ENCODE data around the gene URAD. TPM values are rescaled to one million over a fixed set of nuclear protein-coding genes. Genes with fewer than 3 reads are reported as not detected.

Gene URAD
- total RNA-seq, 2 donors from 2014 or later, result 26.9 to 40.7 TPM

- Histone ChIP-seq H3K4me3 (peak overlapping the region; percentile 75), H3K27ac (peak overlapping the region; percentile 91), H3K27me3 (peaks cover 34% of the 10 kb centered on the region), H3K9ac (ENCODE audit: low read depth in 2 of 2, low read length in 2 of 2) (peak overlapping the region; percentile 98 to 100), H3K9me3 (no peaks in the 10 kb centered on the region), H3K4me1 (peaks cover 3% of the 10 kb centered on the region), H3K36me3 (no peaks in the 10 kb centered on the region)
- intact Hi-C loops (cut with DNase I), result no loop called here
- no peak for TF ChIP-seq CTCF (IDR thresholded peaks at IDR 0.05)
- peak; percentile 21 for DNase-seq
These were observed 20.0 kb downstream of the URAD start for GRCh38 chr13:27968316-27969081.

DNA sequence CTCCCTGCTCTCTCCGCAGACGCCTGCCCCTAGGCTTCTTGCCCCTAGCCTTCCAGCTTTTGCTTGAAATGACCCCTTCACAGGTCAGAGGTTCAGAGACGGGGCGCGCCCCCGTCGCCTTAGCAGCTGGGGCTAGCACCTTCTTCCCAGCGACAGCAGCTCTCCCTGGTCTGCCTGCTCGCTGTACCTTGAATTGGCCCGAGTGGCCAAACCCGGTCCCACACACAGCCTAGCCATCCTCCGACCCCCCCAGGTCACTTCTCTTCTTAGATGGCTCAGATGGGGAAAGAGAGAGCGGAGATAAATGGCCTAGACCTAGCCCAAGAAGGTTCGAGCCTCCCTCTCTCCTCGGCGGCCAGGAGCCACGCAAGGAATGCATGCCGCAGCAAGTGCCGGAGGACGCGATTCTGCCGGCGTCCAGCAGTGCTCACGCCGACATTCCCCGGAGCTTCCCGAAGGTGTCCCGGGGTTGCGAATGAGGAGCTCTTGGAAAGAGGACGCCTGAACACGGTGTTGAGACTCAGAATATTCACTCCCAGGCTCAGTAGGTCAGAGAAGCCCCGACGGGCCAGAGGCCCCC is 20.7 kb downstream of the URAD start:
- H3K4me3 ChIP-seq, result peak overlapping the region; percentile 75
- DNase-seq, result no peak
- intact Hi-C loops (cut with DNase I), result no loop called here
- no peaks in the 10 kb centered on the region for H3K36me3 ChIP-seq
- no peaks in the 10 kb centered on the region for H3K9me3 ChIP-seq
- peak overlapping the region; percentile 98 to 100 for H3K9ac ChIP-seq (ENCODE audit: low read depth in 2 of 2, low read length in 2 of 2)
- no peak for TF ChIP-seq CTCF (IDR thresholded peaks at IDR 0.05)
- H3K27ac ChIP-seq, result peak overlapping the region; percentile 91
- H3K4me1 ChIP-seq, result peaks cover 3% of the 10 kb centered on the region
- H3K27me3 ChIP-seq, result peaks cover 34% of the 10 kb centered on the region

DNA sequence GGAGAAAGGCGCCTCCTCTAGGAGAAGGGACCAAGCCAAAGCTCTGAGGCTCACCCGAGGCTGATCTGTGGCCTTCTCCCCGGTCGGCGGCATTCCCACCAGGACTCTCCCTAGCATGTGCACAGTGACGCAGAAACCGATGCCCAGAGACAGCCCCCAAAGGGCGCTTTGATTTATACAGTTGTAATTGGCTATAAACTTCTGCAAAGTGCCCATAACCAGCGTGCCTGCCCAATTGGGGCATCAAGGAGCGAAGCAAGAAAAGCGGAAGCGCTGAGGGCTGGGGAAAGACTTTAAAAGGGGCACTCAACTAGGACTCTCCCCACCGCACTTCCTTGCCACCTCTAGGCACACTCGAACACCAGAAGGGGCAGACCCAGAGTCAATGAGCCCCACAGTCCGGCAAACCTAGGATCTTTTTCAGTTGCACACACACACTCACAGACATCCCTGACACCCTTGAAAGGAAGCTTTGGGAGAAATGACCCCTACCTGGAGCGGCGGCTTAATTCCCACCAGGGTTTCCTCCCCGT is 21.2 kb downstream of the URAD start:
- peak; percentile 66 for DNase-seq
- Histone ChIP-seq H3K4me1 (peaks cover 3% of the 10 kb centered on the region), H3K36me3 (no peaks in the 10 kb centered on the region), H3K9me3 (no peaks in the 10 kb centered on the region), H3K9ac (ENCODE audit: low read depth in 2 of 2, low read length in 2 of 2) (peak overlapping the region; percentile 98 to 100), H3K27ac (peak overlapping the region; percentile 91), H3K27me3 (peaks cover 34% of the 10 kb centered on the region), H3K4me3 (peak overlapping the region; percentile 75)
- TF ChIP-seq CTCF (IDR thresholded peaks at IDR 0.05), result no peak
- intact Hi-C loops (cut with DNase I), result no loop called here

GRCh38 chr13:27966641-27967202 is 21.8 kb downstream of the URAD start:
- Histone ChIP-seq H3K27ac (peak overlapping the region; percentile 91), H3K27me3 (peaks cover 34% of the 10 kb centered on the region)

More at GRCh38 chr13:27966641-27967202, 21.8 kb downstream of the URAD start:
- TF ChIP-seq CTCF (IDR thresholded peaks at IDR 0.05), result no peak
- Histone ChIP-seq H3K36me3 (no peaks in the 10 kb centered on the region), H3K9me3 (no peaks in the 10 kb centered on the region), H3K4me3 (peak overlapping the region; percentile 75), H3K4me1 (peaks cover 3% of the 10 kb centered on the region), H3K9ac (ENCODE audit: low read depth in 2 of 2, low read length in 2 of 2) (peak overlapping the region; percentile 98 to 100)
- peak; percentile 34 for DNase-seq
- intact Hi-C loops (cut with DNase I), result no loop called here

All from colonic mucosa (tissue), 4 donors.